ENCODE data around the gene KRTAP17-1. TPM values are rescaled to one million over a fixed set of nuclear protein-coding genes. Genes with fewer than 3 reads are reported as not detected.

KRTAP17-1 gene
- total RNA-seq, 1 experiment from 2014 or later, result not detected

DNA sequence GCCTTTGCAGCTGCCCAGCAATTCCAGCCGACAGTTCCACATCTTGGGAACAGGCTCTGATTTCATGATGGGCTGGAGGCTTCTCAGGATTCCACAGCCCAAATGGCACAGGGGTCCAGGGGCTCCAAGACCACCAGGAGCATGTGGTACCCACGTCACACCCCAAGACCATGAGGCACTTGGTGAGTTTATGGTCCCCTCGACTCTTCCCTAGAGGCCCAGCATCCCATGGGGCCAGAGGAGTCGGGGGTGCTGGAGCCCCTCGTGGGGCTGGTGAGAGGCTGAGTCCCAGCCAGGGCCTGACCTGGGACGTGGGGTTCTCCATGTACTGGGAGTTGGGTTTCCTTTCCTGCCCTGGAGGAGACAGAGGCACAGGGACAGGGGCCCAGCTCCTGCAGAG is 10.1 kb upstream of the KRTAP17-1 start:
- no peak overlapping the region for H2BK5ac ChIP-seq (ENCODE audit: insufficient read length, low read length)
- H4K20me1 ChIP-seq (ENCODE audit: control insufficient read depth, insufficient read depth, insufficient read length), result no peaks in the 10 kb centered on the region
- H3K9ac ChIP-seq (ENCODE audit: extremely low read depth, insufficient read length, low read length), result no peak overlapping the region
- no peaks in the 10 kb centered on the region for H3K9me3 ChIP-seq (ENCODE audit: control insufficient read depth, low read depth, low read length)
- no peaks in the 10 kb centered on the region for H3K79me2 ChIP-seq (ENCODE audit: insufficient read depth, low read length)
- Mint-ChIP-seq H3K36me3 (ENCODE audit: insufficient read depth in 1 of 3, low read depth in 3 of 3) (0 out of 7 replicates have a peak, but pooled peaks cover 0 to 1% (median 0%) of the 10 kb centered on the region in 3 experiments), H3K4me3 (no peak overlapping the region), H3K4me1 (peaks cover 3 to 4% of the 10 kb centered on the region in 2 experiments; a peak in 2 of 4 replicates), H3K27me3 (ENCODE audit: low read depth) (peaks cover 2% of the 10 kb centered on the region; the same call in 1 of the 2 replicates), H3K27ac (no peak overlapping the region), H3K9me3 (peaks cover 3 to 4% of the 10 kb centered on the region in 2 experiments; a peak in 3 of 5 replicates)
- no peak overlapping the region for H3K56ac ChIP-seq (ENCODE audit: insufficient read length, low read depth, low read length)
- no peak overlapping the region for H3K27ac ChIP-seq (ENCODE audit: insufficient read length, low read depth, low read length)
- H3K18ac ChIP-seq (ENCODE audit: insufficient read length, low read depth, low read length), result no peak overlapping the region
- no peak overlapping the region for H3K4ac ChIP-seq (ENCODE audit: low read depth, low read length)
- no CpG with 5 or more reads among the region's 6 CpGs for WGBS (ENCODE audit: extremely low coverage, insufficient read length, low lambda C conversion rate)
- H2BK15ac ChIP-seq (ENCODE audit: low read depth, low read length), result no peak overlapping the region
- no peak overlapping the region for H3K14ac ChIP-seq (ENCODE audit: insufficient read depth, low read length)
- DNase-seq, result no peak
- no peaks in the 10 kb centered on the region for H3K4me1 ChIP-seq (ENCODE audit: insufficient read depth, low read length)
- H3K4me2 ChIP-seq (ENCODE audit: insufficient read depth, insufficient read length, low read length), result no peak overlapping the region
- H3K23me2 ChIP-seq (ENCODE audit: insufficient read length, low read depth, low read length, poor library complexity, severe bottlenecking), result no peaks in the 10 kb centered on the region
- no peak overlapping the region for H3K23ac ChIP-seq (ENCODE audit: insufficient read length, low read depth, low read length)
- H4K91ac ChIP-seq (ENCODE audit: insufficient read length, low read depth, low read length), result no peak overlapping the region
- no peak overlapping the region for H2AFZ ChIP-seq (ENCODE audit: low read length)
- no peaks in the 10 kb centered on the region for H3K79me1 ChIP-seq (ENCODE audit: insufficient read depth, low read depth, low read length, poor library complexity, severe bottlenecking)
- no peak overlapping the region for H2BK20ac ChIP-seq (ENCODE audit: low read depth, low read length, poor library complexity, severe bottlenecking)
- H3K27me3 ChIP-seq (ENCODE audit: insufficient read depth, low read length), result no peaks in the 10 kb centered on the region
- H2BK120ac ChIP-seq (ENCODE audit: low read depth, low read length, poor library complexity, severe bottlenecking), result no peak overlapping the region
- TF ChIP-seq CTCF (conservative IDR thresholded peaks at IDR 0.05), result no peak
- no peak overlapping the region for H4K8ac ChIP-seq (replicated peaks; ENCODE audit: insufficient read length, low read depth, low read length)
- no peak overlapping the region for H3T11ph ChIP-seq (ENCODE audit: low read length)
- no peak overlapping the region for H4K5ac ChIP-seq (ENCODE audit: insufficient read length, low read depth, low read length)
- H2AK5ac ChIP-seq (ENCODE audit: insufficient read length, low read length), result no peak overlapping the region
- H2BK12ac ChIP-seq (ENCODE audit: insufficient read length, low read depth, low read length), result no peak overlapping the region

All from H9 (cell line).